Osteocyte (in vitro differentiated cells): Measurements from ENCODE around the gene BLM. TPM values are rescaled to one million over a fixed set of nuclear protein-coding genes. Genes with fewer than 3 reads are reported as not detected.
A peak's percentile ranks its signal among the peaks of the same experiment; 100 is the strongest.

ENCODE experiments used
- DNase-seq: peaks from one replicate; pipeline ENCODE4 v3.0.0; 2021; ENCODE audit warnings: mixed read lengths; ENCODE audit not compliant: unreplicated experiment; ENCODE audit errors: extremely low spot score
- H3K27ac Mint-ChIP-seq: one replicate; pipeline ENCODE4 v1.8.0; 2021; ENCODE audit warnings: mild to moderate bottlenecking, mixed read lengths; ENCODE audit not compliant: unreplicated experiment
- H3K27me3 Mint-ChIP-seq: one replicate; pipeline ENCODE4 v1.8.0; 2021; ENCODE audit warnings: mixed read lengths; ENCODE audit not compliant: unreplicated experiment
- H3K36me3 Mint-ChIP-seq: one replicate; pipeline ENCODE4 v1.8.0; 2021; ENCODE audit warnings: mixed read lengths; ENCODE audit not compliant: unreplicated experiment
- H3K4me1 Mint-ChIP-seq: one replicate; pipeline ENCODE4 v1.8.0; 2021; ENCODE audit warnings: mixed read lengths; ENCODE audit not compliant: unreplicated experiment
- H3K4me3 Mint-ChIP-seq: one replicate; pipeline ENCODE4 v1.8.0; 2021; ENCODE audit warnings: mild to moderate bottlenecking, moderate library complexity, mixed read lengths; ENCODE audit not compliant: unreplicated experiment
- H3K9me3 Mint-ChIP-seq: one replicate; pipeline ENCODE4 v1.8.0; 2021; ENCODE audit warnings: mixed read lengths; ENCODE audit not compliant: unreplicated experiment
- CTCF ChIP-seq: fragments of 200-600 bp; sonication (generic); IDR thresholded peaks from 2 replicates; pipeline ENCODE4 v1.5.0; 2021; ENCODE audit warnings: antibody characterized with exemption, mild to moderate bottlenecking, moderate library complexity
- total RNA-seq: library from RNA; stranded (reverse); gene quantifications from 2 replicates; pipeline ENCODE4 v1.2.1, GENCODE V29; 2021

BLM gene
- total RNA-seq, 1 donor from 2014 or later: 2.7 TPM

GRCh38 chr15:90716317-90716975 is 700 bp upstream of the BLM start:
- peaks cover 20% of the 10 kb centered on the region for H3K4me1 Mint-ChIP-seq
- H3K27ac Mint-ChIP-seq: peak overlapping the region; percentile 99
- H3K9me3 Mint-ChIP-seq: peaks cover 6% of the 10 kb centered on the region
- H3K36me3 Mint-ChIP-seq: peaks cover 4% of the 10 kb centered on the region
- no peak for TF ChIP-seq CTCF
- no peaks in the 10 kb centered on the region for H3K27me3 Mint-ChIP-seq
- DNase-seq: no peak
- H3K4me3 Mint-ChIP-seq: peak overlapping the region; percentile 98

- Mint-ChIP-seq H3K36me3 (peaks cover 2% of the 10 kb centered on the region), H3K27me3 (no peaks in the 10 kb centered on the region), H3K9me3 (peaks cover 6% of the 10 kb centered on the region), H3K4me1 (peaks cover 20% of the 10 kb centered on the region), H3K4me3 (peak overlapping the region; percentile 98), H3K27ac (no peak overlapping the region)
- no peak for DNase-seq
- no peak for TF ChIP-seq CTCF
Measured at GRCh38 chr15:90718232-90718631, 1.1 kb downstream of the BLM start.

GRCh38 chr15:90720131-90720530 is 3.0 kb downstream of the BLM start:
- H3K27ac Mint-ChIP-seq: no peak overlapping the region
- DNase-seq: no peak
- H3K4me1 Mint-ChIP-seq: peaks cover 20% of the 10 kb centered on the region
- peaks cover 6% of the 10 kb centered on the region for H3K9me3 Mint-ChIP-seq
- no peaks in the 10 kb centered on the region for H3K27me3 Mint-ChIP-seq
- H3K36me3 Mint-ChIP-seq: no peaks in the 10 kb centered on the region
- TF ChIP-seq CTCF: no peak
- no peak overlapping the region for H3K4me3 Mint-ChIP-seq

- no peak for TF ChIP-seq CTCF
- Mint-ChIP-seq H3K4me3 (no peak overlapping the region), H3K9me3 (no peaks in the 10 kb centered on the region), H3K27ac (no peak overlapping the region), H3K4me1 (no peaks in the 10 kb centered on the region), H3K27me3 (no peaks in the 10 kb centered on the region), H3K36me3 (peaks cover 3% of the 10 kb centered on the region)
- no peak for DNase-seq
Measured at GRCh38 chr15:90729261-90729660, 12.1 kb downstream of the BLM start.

- Mint-ChIP-seq H3K4me1 (no peaks in the 10 kb centered on the region), H3K4me3 (no peak overlapping the region), H3K27ac (no peak overlapping the region), H3K36me3 (peaks cover 3% of the 10 kb centered on the region), H3K27me3 (no peaks in the 10 kb centered on the region), H3K9me3 (no peaks in the 10 kb centered on the region)
- no peak for DNase-seq
- no peak for TF ChIP-seq CTCF
Measured at GRCh38 chr15:90730290-90730689, 13.1 kb downstream of the BLM start.
